ENCODE measurements around the gene ATP8B1.

ATP8B1 gene

GRCh38 chr18:57790316-57790715 lies 12.8 kb downstream of the ATP8B1 start:
- no peak overlapping the region for H3K4me3 ChIP-seq (ENCODE audit: insufficient read depth, low read length, poor library complexity, severe bottlenecking)
- no peak overlapping the region for H2AFZ ChIP-seq (ENCODE audit: low read depth, low read length, severe bottlenecking)
- H3K36me3 ChIP-seq (ENCODE audit: low read length) = no peaks in the 10 kb centered on the region
- H4K20me1 ChIP-seq (ENCODE audit: low read depth, low read length) = no peaks in the 10 kb centered on the region
- no peaks in the 10 kb centered on the region for H3K79me2 ChIP-seq (ENCODE audit: insufficient read depth, low read length)
- H3K27ac ChIP-seq (ENCODE audit: low read depth, low read length) = no peak overlapping the region
- TF ChIP-seq EZH2phosphoT487 (conservative IDR thresholded peaks at IDR 0.05; ENCODE audit: low read length) (no peak), CTCF (IDR thresholded peaks at IDR 0.05; ENCODE audit: insufficient read depth, low read length, poor library complexity, severe bottlenecking) (no peak)
- no peak overlapping the region for H3K9ac ChIP-seq (ENCODE audit: low read length)
- H3K27me3 ChIP-seq (ENCODE audit: low read length) = no peaks in the 10 kb centered on the region
- H3F3A ChIP-seq (ENCODE audit: insufficient read depth) = no peaks in the 10 kb centered on the region
- no peaks in the 10 kb centered on the region for H3K9me3 ChIP-seq (ENCODE audit: insufficient read depth, low read length)
- no peak overlapping the region for H3K4me2 ChIP-seq (ENCODE audit: low read depth, low read length, poor library complexity, severe bottlenecking)
- H3K9me2 ChIP-seq (replicated peaks; ENCODE audit: insufficient read depth, low read length) = no peaks in the 10 kb centered on the region

- TF ChIP-seq EZH2phosphoT487 (conservative IDR thresholded peaks at IDR 0.05; ENCODE audit: low read length) (no peak), CTCF (IDR thresholded peaks at IDR 0.05; ENCODE audit: insufficient read depth, low read length, poor library complexity, severe bottlenecking) (no peak)
- H4K20me1 ChIP-seq (ENCODE audit: low read depth, low read length) = no peaks in the 10 kb centered on the region
- no peak overlapping the region for H3K9ac ChIP-seq (ENCODE audit: low read length)
- H3F3A ChIP-seq (ENCODE audit: insufficient read depth) = no peaks in the 10 kb centered on the region
- H3K79me2 ChIP-seq (ENCODE audit: insufficient read depth, low read length) = no peaks in the 10 kb centered on the region
- H3K9me3 ChIP-seq (ENCODE audit: insufficient read depth, low read length) = no peaks in the 10 kb centered on the region
- no peak overlapping the region for H3K4me2 ChIP-seq (ENCODE audit: low read depth, low read length, poor library complexity, severe bottlenecking)
- H3K4me3 ChIP-seq (ENCODE audit: insufficient read depth, low read length, poor library complexity, severe bottlenecking) = no peak overlapping the region
- no peaks in the 10 kb centered on the region for H3K36me3 ChIP-seq (ENCODE audit: low read length)
- H2AFZ ChIP-seq (ENCODE audit: low read depth, low read length, severe bottlenecking) = no peak overlapping the region
- no peaks in the 10 kb centered on the region for H3K9me2 ChIP-seq (replicated peaks; ENCODE audit: insufficient read depth, low read length)
- no peak overlapping the region for H3K27ac ChIP-seq (ENCODE audit: low read depth, low read length)
- no peaks in the 10 kb centered on the region for H3K27me3 ChIP-seq (ENCODE audit: low read length)
Observed at GRCh38 chr18:57789759-57790158, 13.4 kb downstream of the ATP8B1 start.

GRCh38 chr18:57789090-57789489 lies 14.0 kb downstream of the ATP8B1 start:
- Histone ChIP-seq H3F3A (ENCODE audit: insufficient read depth) (no peaks in the 10 kb centered on the region), H3K36me3 (ENCODE audit: low read length) (no peaks in the 10 kb centered on the region), H3K9me3 (ENCODE audit: insufficient read depth, low read length) (no peaks in the 10 kb centered on the region), H3K9ac (ENCODE audit: low read length) (no peak overlapping the region), H3K4me2 (ENCODE audit: low read depth, low read length, poor library complexity, severe bottlenecking) (no peak overlapping the region), H3K79me2 (ENCODE audit: insufficient read depth, low read length) (no peaks in the 10 kb centered on the region), H3K4me3 (ENCODE audit: insufficient read depth, low read length, poor library complexity, severe bottlenecking) (no peak overlapping the region), H4K20me1 (ENCODE audit: low read depth, low read length) (no peaks in the 10 kb centered on the region), H2AFZ (ENCODE audit: low read depth, low read length, severe bottlenecking) (no peak overlapping the region), H3K27me3 (ENCODE audit: low read length) (no peaks in the 10 kb centered on the region), H3K9me2 (replicated peaks; ENCODE audit: insufficient read depth, low read length) (no peaks in the 10 kb centered on the region), H3K27ac (ENCODE audit: low read depth, low read length) (no peak overlapping the region)
- no peak for TF ChIP-seq EZH2phosphoT487 (conservative IDR thresholded peaks at IDR 0.05; ENCODE audit: low read length)
- TF ChIP-seq CTCF (IDR thresholded peaks at IDR 0.05; ENCODE audit: insufficient read depth, low read length, poor library complexity, severe bottlenecking) = no peak

Measured in SU-DHL-6 (cell line).